ENCODE measurements around the gene PPP1R11. TPM values are rescaled to one million over a fixed set of nuclear protein-coding genes. Genes with fewer than 3 reads are reported as not detected.
"Not testable (repeated sequence)": the region's sequence is repeated elsewhere in the genome, so short reads cannot be mapped to it uniquely, and the experiment has no call there.

The PPP1R11 gene
- total and polyA plus RNA-seq, 5 experiments from 2014 or later, result 56.6 to 108 (median 97.6) TPM

DNA sequence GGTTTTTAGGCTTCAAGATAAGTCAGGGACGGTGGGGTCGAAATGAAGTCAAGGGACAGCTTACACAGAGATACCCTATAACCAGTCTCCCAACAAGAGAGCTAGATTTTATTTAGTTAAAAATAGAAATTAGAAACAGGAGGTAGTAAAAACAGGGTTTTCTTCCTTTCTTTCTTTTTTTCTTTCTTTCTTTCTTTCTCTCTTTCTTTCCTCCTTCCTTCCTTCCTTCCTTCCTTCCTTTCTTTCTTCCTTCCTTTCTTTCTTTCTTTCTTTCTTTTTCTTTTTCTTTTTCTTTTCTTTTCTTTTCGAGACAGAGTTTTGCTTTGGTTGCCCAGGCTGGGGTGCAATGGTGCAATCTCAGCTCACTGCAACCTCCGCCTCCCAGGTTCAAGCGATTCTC is 51.7 kb downstream of the PPP1R11 start:
- H3K4me1 Mint-ChIP-seq, H3K36me3 Mint-ChIP-seq, H3K4me3 Mint-ChIP-seq, ATAC-seq, H3K9me3 Mint-ChIP-seq, DNase-seq, POLR2A ChIA-PET, H3K27ac Mint-ChIP-seq: not testable (repeated sequence)
- H3K27me3 Mint-ChIP-seq, result peaks cover 9 to 66% (median 27%) of the 10 kb centered on the region in 5 donors

Other genes starting within 250 kb of the PPP1R11 start
- 1 to 10 TPM in 1 of 2 experiments, under 1 TPM in 1; 0.75 to 1.4 TPM for gene HLA-G, start 239.4 kb upstream of the PPP1R11 start, total RNA-seq
- gene HLA-G, start 239.4 kb upstream of the PPP1R11 start, polyA plus RNA-seq, result 1 to 10 TPM; 1.1 to 1.9 (median 1.6) TPM
- 1,000 to 10,000 TPM; 2,087 to 2,115 TPM for gene HLA-A, start 124.7 kb upstream of the PPP1R11 start, total RNA-seq
- gene HLA-A, start 124.7 kb upstream of the PPP1R11 start, polyA plus RNA-seq, result 1,000 to 10,000 TPM; 2,084 to 4,021 (median 2,635) TPM
- gene POLR1H, start 5.9 kb upstream of the PPP1R11 start, total RNA-seq, result 10 to 100 TPM; 35.9 to 38.5 TPM
- 100 to 1,000 TPM in 1 of 3 donors, 10 to 100 TPM in 2; 60.8 to 110 (median 93.5) TPM for gene POLR1H, start 5.9 kb upstream of the PPP1R11 start, polyA plus RNA-seq
- gene RNF39, start 8.6 kb downstream of the PPP1R11 start, total RNA-seq, result not detected
- under 1 TPM in 1 of 3 donors, not detected in 2; 0.10 TPM for gene RNF39, start 8.6 kb downstream of the PPP1R11 start, polyA plus RNA-seq
- not detected for gene TRIM31, start 45.9 kb downstream of the PPP1R11 start, total RNA-seq
- gene TRIM31, start 45.9 kb downstream of the PPP1R11 start, polyA plus RNA-seq, result under 1 TPM in 1 of 3 donors, not detected in 2; 0.07 TPM
- not detected for gene TRIM40, start 68.9 kb downstream of the PPP1R11 start, total RNA-seq
- not detected for gene TRIM40, start 68.9 kb downstream of the PPP1R11 start, polyA plus RNA-seq
- not detected for gene TRIM10, start 94.0 kb downstream of the PPP1R11 start, total RNA-seq
- gene TRIM10, start 94.0 kb downstream of the PPP1R11 start, polyA plus RNA-seq, result not detected
- gene TRIM15, start 96.3 kb downstream of the PPP1R11 start, total RNA-seq, result not detected
- not detected for gene TRIM15, start 96.3 kb downstream of the PPP1R11 start, polyA plus RNA-seq
- gene TRIM26, start 146.2 kb downstream of the PPP1R11 start, total RNA-seq, result 10 to 100 TPM; 42.6 to 47.0 TPM
- gene TRIM26, start 146.2 kb downstream of the PPP1R11 start, polyA plus RNA-seq, result 10 to 100 TPM; 22.7 to 42.9 (median 27.6) TPM

All from naive thymus-derived CD8-positive, alpha-beta T cell (primary cell).